IPS-20b (cell line): Measurements from ENCODE around the gene NNMT.

Source experiments
- H3K27ac ChIP-seq: one replicate; pipeline ENCODE4 v1.5.1; 2013; ENCODE audit warnings: low read length
- H3K27me3 ChIP-seq: 2 replicates; pipeline ENCODE4 v1.6.1; 2013; ENCODE audit warnings: mild to moderate bottlenecking, low read length, inconsistent platforms; ENCODE audit not compliant: insufficient read depth
- H3K36me3 ChIP-seq: 2 replicates; pipeline ENCODE4 v1.6.1; 2013; ENCODE audit warnings: low read depth, mild to moderate bottlenecking, inconsistent platforms, low read length, moderate library complexity; ENCODE audit not compliant: insufficient read depth
- H3K4me1 ChIP-seq: 2 replicates; pipeline ENCODE4 v1.6.1; 2013; ENCODE audit warnings: mild to moderate bottlenecking, control low read depth, inconsistent platforms, low read length, moderate library complexity; ENCODE audit not compliant: insufficient read depth
- H3K4me3 ChIP-seq: 2 replicates; pipeline ENCODE4 v1.5.1; 2013; ENCODE audit warnings: mild to moderate bottlenecking, low read length, inconsistent platforms
- H3K9ac ChIP-seq: 2 replicates; pipeline ENCODE4 v1.6.1; 2013; ENCODE audit warnings: low read depth, mild to moderate bottlenecking, inconsistent platforms, low read length, moderate library complexity
- H3K9me3 ChIP-seq: 2 replicates; pipeline ENCODE4 v1.6.1; 2013; ENCODE audit warnings: mild to moderate bottlenecking, low read depth, low read length, inconsistent platforms; ENCODE audit not compliant: insufficient read depth

The NNMT gene

DNA sequence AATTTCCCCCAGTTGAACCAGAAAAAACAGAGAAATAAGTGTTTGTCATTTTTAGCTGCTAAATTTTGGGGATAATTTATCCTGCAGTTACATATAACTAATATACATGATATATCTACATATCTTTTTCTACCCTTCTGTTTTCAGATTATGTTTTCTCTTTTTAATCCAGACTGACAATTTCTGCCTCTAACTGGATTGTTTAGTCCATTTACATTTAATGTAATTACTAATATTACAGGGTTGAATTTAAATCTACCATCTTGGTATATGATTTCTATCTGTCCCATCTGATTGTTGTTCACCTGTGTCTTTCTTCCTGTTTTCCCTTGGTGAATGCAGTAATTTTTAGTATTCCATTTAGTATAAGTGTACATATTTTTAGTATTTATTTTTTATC lies 5.7 kb downstream of the NNMT start:
- Histone ChIP-seq H3K4me3 (no peak overlapping the region), H3K27ac (no peak overlapping the region)

DNA sequence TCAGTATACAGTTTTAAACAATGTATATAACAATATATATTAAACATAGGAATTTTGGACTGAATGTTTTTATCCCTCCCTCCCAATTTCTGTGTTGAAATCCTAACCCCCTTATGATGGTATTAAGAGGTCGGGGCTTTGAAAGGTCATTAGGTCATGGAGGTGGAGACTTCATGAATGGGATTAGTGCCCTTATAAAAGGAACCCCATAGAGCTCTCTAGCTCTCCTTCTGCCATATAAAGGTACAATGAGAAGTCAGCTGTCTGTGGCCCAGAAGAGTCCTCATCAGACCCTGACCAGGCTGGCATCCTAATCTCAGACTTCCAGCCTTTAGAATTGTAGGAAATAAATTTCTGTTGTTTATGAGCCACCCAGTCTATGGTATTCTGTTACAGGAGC lies 6.5 kb downstream of the NNMT start:
- no peaks in the 10 kb centered on the region for H3K36me3 ChIP-seq
- no peaks in the 10 kb centered on the region; the same call in 1 of the 2 replicates for H3K4me1 ChIP-seq
- no peak overlapping the region for H3K9ac ChIP-seq
- no peak overlapping the region for H3K27ac ChIP-seq
- no peak overlapping the region for H3K4me3 ChIP-seq
- H3K27me3 ChIP-seq, result no peaks in the 10 kb centered on the region
- H3K9me3 ChIP-seq, result peaks cover 3% of the 10 kb centered on the region; the same call in 1 of the 2 replicates

More for the DNA sequence above, 5.7 kb downstream of the NNMT start:
- Histone ChIP-seq H3K9me3 (peaks cover 3% of the 10 kb centered on the region; the same call in 1 of the 2 replicates), H3K36me3 (no peaks in the 10 kb centered on the region), H3K27me3 (no peaks in the 10 kb centered on the region), H3K9ac (no peak overlapping the region), H3K4me1 (no peaks in the 10 kb centered on the region; the same call in 1 of the 2 replicates)

DNA sequence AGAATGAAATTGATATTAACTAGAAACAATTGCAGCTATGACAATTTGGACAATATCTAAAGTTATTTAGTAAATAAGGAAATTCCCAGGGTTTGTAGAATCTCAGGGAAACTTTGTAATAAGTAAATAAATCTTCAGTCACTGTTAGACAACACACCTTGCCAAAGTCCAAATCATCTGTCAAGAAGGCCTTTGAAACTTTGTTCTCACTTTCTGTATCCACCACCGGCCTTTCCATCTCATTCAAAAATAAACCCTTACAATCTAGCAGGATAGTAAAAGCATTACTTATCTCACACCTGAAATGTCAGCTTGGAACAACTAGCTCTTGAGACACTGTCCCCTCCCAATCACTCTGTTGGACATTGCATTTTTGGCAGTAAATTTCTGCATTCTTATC lies 7.9 kb downstream of the NNMT start:
- Histone ChIP-seq H3K4me1 (peaks cover 2% of the 10 kb centered on the region; the same call in 1 of the 2 replicates), H3K27me3 (no peaks in the 10 kb centered on the region), H3K4me3 (no peak overlapping the region), H3K27ac (no peak overlapping the region), H3K36me3 (no peaks in the 10 kb centered on the region), H3K9me3 (peaks cover 3% of the 10 kb centered on the region; the same call in 1 of the 2 replicates), H3K9ac (no peak overlapping the region)

DNA sequence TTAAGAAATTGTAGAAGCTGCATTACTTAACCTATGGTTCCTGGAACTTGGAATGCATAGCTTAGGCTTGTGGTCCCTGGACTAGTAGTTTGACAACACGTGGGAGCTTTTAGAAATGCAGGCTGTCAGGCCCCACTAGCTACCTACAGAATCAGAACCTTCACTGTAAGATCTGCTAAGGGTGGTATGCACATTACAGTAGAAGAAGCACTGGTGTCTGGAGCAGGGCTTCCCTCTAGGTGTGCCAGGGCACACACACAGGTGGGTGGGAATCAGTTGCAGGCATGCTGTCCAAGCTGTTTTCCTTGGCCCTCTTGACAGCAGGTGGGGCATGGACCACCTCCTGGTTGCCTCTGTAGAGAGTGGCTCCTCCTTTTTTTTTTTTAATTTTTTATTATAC lies 8.8 kb downstream of the NNMT start:
- no peaks in the 10 kb centered on the region for H3K36me3 ChIP-seq
- no peak overlapping the region for H3K27ac ChIP-seq
- H3K4me1 ChIP-seq, result peaks cover 2% of the 10 kb centered on the region; the same call in 1 of the 2 replicates
- no peaks in the 10 kb centered on the region for H3K27me3 ChIP-seq
- H3K4me3 ChIP-seq, result no peak overlapping the region
- H3K9ac ChIP-seq, result no peak overlapping the region
- no peaks in the 10 kb centered on the region for H3K9me3 ChIP-seq

DNA sequence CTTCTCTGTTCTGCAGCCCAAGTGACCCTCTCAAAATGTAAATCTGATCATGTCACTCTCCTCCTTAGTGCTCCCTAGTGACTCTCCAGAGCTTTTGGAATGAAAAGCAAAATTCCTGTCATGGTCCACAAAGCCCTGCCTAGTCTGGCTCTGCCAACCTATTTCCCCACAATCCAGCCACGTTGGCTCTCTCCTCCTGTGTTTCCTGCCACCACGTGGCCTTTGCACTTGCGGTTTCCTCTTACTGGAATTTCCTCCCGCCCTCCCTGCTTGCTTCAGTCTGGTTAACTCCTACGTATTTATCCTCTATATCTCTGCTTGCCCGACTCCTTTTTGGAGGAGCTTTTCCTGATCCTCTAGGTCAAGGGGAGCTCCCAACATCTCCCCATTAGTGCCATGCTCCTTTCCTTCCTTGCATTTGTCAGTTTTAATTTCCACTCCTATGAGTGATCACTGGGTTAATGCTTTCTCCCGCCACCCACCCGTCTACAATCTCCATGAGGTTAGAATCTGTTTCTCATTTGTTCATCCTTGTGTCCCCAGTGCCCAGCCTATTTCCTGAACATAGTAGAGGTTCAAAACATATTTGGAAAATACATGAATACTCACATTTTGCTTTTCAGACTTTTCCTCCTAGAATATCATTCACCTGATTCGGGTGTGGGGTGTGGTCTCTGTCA lies 11.5 kb downstream of the NNMT start:
- Histone ChIP-seq H3K36me3 (no peaks in the 10 kb centered on the region), H3K4me1 (peaks cover 2% of the 10 kb centered on the region; the same call in 1 of the 2 replicates), H3K27me3 (no peaks in the 10 kb centered on the region), H3K27ac (no peak overlapping the region), H3K4me3 (no peak overlapping the region), H3K9me3 (no peaks in the 10 kb centered on the region), H3K9ac (no peak overlapping the region)

DNA sequence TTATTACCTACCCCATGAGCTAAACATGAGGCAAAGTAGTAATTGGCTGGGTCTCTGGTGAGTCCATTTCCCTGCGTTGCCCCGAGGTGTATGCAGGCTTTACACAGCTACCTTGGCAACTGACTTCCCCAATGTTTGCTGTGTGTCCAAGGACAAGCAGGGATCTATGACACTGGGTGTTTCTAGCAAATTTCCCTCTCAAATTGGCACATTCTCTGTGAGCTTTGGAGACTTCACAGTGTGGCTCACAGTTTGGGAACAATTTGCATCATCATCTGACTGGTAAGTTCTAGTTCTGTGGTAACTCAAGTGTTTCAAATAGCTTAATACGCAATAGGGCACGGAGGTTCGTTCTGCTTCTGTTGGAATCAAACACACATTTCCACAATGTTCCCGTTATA lies 12.5 kb downstream of the NNMT start:
- Histone ChIP-seq H3K4me1 (0 out of 2 replicates have a peak, but pooled peaks cover 2% of the 10 kb centered on the region), H3K4me3 (no peak overlapping the region), H3K36me3 (no peaks in the 10 kb centered on the region), H3K27ac (no peak overlapping the region), H3K9ac (no peak overlapping the region), H3K9me3 (no peaks in the 10 kb centered on the region), H3K27me3 (no peaks in the 10 kb centered on the region)

DNA sequence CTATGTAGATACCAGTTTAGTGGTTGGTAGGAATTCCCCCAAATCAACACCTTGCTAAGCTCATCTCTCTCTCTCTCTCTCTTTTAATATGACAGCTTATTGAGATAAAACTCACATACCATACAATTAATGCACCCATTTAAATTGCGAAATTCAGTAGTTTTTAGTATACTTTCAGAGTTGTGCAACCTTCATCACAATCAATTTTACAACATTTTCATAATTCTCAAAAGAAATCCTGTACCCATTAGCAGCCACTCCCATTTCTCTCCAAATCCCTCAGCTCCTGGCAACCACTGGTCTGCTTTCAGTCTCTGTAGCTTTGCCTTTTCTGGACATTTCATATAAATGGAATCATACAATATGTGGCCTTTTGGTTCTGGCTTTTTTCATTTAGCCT lies 13.3 kb downstream of the NNMT start:
- no peak overlapping the region for H3K27ac ChIP-seq
- H3K4me1 ChIP-seq, result 0 out of 2 replicates have a peak, but pooled peaks cover 2% of the 10 kb centered on the region
- H3K9ac ChIP-seq, result no peak overlapping the region
- no peaks in the 10 kb centered on the region for H3K9me3 ChIP-seq
- H3K36me3 ChIP-seq, result no peaks in the 10 kb centered on the region
- no peaks in the 10 kb centered on the region for H3K27me3 ChIP-seq
- H3K4me3 ChIP-seq, result no peak overlapping the region

DNA sequence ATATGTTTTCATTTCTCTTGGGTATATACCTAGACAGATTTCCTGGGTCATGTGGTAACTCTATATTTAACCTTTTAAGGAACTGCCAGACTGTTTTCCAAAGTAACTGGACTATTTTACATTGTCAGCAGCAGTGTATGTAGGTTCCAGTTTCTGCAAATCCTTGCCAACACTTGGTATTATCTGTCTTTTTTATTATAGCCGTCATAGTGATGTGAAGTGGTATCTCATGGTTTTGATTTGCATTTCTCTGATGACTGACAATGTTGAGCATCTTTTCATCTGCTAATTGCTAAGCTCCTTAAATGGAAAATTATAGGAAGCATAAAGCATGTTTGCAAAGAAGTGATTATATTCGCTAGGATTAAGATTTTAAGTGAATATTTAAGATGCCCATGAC lies 13.9 kb downstream of the NNMT start:
- no peak overlapping the region for H3K9ac ChIP-seq
- H3K27ac ChIP-seq, result no peak overlapping the region
- H3K36me3 ChIP-seq, result no peaks in the 10 kb centered on the region
- no peaks in the 10 kb centered on the region for H3K9me3 ChIP-seq
- no peak overlapping the region for H3K4me3 ChIP-seq
- no peaks in the 10 kb centered on the region for H3K27me3 ChIP-seq
- 0 out of 2 replicates have a peak, but pooled peaks cover 2% of the 10 kb centered on the region for H3K4me1 ChIP-seq

DNA sequence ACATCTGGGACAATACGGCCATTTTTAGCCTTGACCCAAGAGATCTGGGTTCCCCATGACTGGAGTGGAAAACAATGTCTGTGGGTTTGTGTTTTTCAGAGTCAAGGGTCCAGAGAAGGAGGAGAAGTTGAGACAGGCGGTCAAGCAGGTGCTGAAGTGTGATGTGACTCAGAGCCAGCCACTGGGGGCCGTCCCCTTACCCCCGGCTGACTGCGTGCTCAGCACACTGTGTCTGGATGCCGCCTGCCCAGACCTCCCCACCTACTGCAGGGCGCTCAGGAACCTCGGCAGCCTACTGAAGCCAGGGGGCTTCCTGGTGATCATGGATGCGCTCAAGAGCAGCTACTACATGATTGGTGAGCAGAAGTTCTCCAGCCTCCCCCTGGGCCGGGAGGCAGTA lies 15.7 kb downstream of the NNMT start:
- H3K9me3 ChIP-seq, result no peaks in the 10 kb centered on the region
- H3K4me3 ChIP-seq, result no peak overlapping the region
- H3K4me1 ChIP-seq, result peaks cover 9% of the 10 kb centered on the region; the same call in 1 of the 2 replicates
- H3K36me3 ChIP-seq, result no peaks in the 10 kb centered on the region
- no peak overlapping the region for H3K9ac ChIP-seq
- H3K27me3 ChIP-seq, result no peaks in the 10 kb centered on the region
- H3K27ac ChIP-seq, result no peak overlapping the region

DNA sequence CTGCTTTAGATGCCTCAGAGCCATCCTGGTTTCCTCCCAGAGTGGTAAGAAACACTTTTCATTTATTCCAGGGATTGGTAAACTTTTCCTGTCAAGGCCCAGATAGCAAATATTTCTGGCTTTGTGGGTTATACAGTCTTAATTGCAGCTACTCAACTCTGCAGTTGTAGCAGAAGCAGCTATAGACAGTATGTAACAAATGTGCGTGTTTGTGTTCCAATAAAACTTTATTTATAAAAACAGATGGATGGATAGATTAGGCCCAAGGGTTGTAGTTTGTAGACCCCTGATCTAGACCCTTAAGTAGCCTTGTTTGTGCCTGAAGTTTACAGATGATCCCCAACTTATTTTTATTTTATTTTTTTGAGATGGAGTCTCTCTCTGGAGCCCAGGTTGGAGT lies 17.9 kb downstream of the NNMT start:
- Histone ChIP-seq H3K9me3 (no peaks in the 10 kb centered on the region), H3K27ac (no peak overlapping the region), H3K9ac (no peak overlapping the region), H3K4me1 (peaks cover 18% of the 10 kb centered on the region; the same call in 1 of the 2 replicates), H3K27me3 (no peaks in the 10 kb centered on the region), H3K4me3 (no peak overlapping the region), H3K36me3 (no peaks in the 10 kb centered on the region)

DNA sequence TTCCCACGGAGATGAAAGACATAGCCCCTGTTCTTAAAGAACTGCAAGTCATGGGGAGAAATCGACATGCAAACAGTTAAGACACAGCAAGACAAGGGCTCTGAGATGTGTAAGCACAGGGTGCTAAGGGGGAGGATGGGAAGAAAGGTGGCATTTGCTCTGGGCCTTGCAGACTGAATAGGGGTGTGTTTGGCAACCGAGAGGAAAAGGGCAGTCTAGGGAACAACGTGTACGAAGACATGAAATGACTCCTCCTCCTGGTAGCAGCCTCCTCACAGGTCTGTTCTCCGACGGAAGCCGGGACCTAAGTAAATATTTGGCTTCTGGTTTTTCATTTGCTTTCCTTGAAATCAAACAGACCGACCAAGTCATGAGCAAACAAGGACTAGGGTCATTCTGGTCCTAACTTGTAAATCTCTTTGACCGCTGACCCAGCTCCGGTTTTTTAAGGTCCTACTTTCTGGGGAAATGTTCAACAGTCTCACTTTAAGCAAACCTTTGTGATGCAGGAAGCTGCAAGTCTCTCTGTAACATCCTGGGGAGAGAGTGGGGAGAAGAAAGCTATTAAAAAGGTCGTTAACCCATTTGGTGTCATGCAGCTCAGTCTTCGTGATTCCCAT lies 19.7 kb downstream of the NNMT start:
- Histone ChIP-seq H3K9ac (no peak overlapping the region), H3K9me3 (no peaks in the 10 kb centered on the region), H3K27ac (no peak overlapping the region), H3K4me3 (no peak overlapping the region), H3K4me1 (peaks cover 32% of the 10 kb centered on the region; the same call in 1 of the 2 replicates), H3K27me3 (no peaks in the 10 kb centered on the region), H3K36me3 (no peaks in the 10 kb centered on the region)
